IMR-90 (cell line): Measurements from ENCODE around the gene JMJD8. TPM values are rescaled to one million over a fixed set of nuclear protein-coding genes. Genes with fewer than 3 reads are reported as not detected.

ENCODE experiments used
- ATAC-seq: fragments of 200-7000 bp; cut with Tn5 transposase; 2 replicates; pipeline ENCODE4 v1.9.1; 2020; ENCODE audit warnings: low read depth, mild to moderate bottlenecking, moderate library complexity
- BruUV-seq: library from RNA; stranded (reverse); fragments of 400-500 nt; replicated peaks from 2 replicates; lab custom pipeline; 2021; lab: Mats Ljungman, UMichigan
- CTCF ChIA-PET: fragments of 300-600 bp; formaldehyde crosslinking; extraction: SDS; loops from one replicate; lab custom pipeline; 2021; ENCODE audit warnings: antibody characterized with exemption; lab: Yijun Ruan, JAX
- POLR2A ChIA-PET: fragments of 300-600 bp; sonication (Branson Sonifier 250); formaldehyde crosslinking; loops from one replicate; lab custom pipeline; 2022; ENCODE audit warnings: antibody characterized with exemption; ENCODE audit not compliant: unreplicated experiment; lab: Charles Lee
- DNase-seq: peaks from one replicate; pipeline ENCODE4 v3.0.0; 2013
- H2AFZ ChIP-seq: replicated peaks from 2 replicates; pipeline ENCODE3; 2013; ENCODE audit warnings: low read length, mild to moderate bottlenecking; ENCODE audit not compliant: poor library complexity
- H2AK5ac ChIP-seq: 2 replicates; pipeline ENCODE4 v1.6.1; 2013; ENCODE audit warnings: low read depth, low read length, inconsistent platforms
- H2AK9ac ChIP-seq: replicated peaks from 2 replicates; pipeline ENCODE3; 2013; ENCODE audit warnings: mild to moderate bottlenecking, low read depth, low read length, moderate library complexity; ENCODE audit not compliant: poor library complexity
- H2BK120ac ChIP-seq: 2 replicates; pipeline ENCODE4 v1.6.1; 2013; ENCODE audit warnings: low read depth, low read length, inconsistent platforms
- H2BK15ac ChIP-seq: 3 replicates; pipeline ENCODE4 v1.6.1; 2013; ENCODE audit warnings: low read depth, low read length, inconsistent platforms
- H2BK20ac ChIP-seq: 2 replicates; pipeline ENCODE4 v1.6.1; 2013; ENCODE audit warnings: low read depth, mild to moderate bottlenecking, inconsistent platforms, low read length, moderate library complexity
- H2BK5ac ChIP-seq: 2 replicates; pipeline ENCODE4 v1.6.1; 2013; ENCODE audit warnings: mild to moderate bottlenecking, low read depth, low read length, inconsistent platforms; ENCODE audit not compliant: poor library complexity, severe bottlenecking
- H3K14ac ChIP-seq: replicated peaks from 2 replicates; pipeline ENCODE4 v1.6.1; 2013; ENCODE audit warnings: low read depth, low read length, inconsistent platforms
- H3K18ac ChIP-seq: 2 replicates; pipeline ENCODE4 v1.6.1; 2013; ENCODE audit warnings: low read depth, low read length, control low read depth
- H3K23ac ChIP-seq: 2 replicates; pipeline ENCODE4 v1.6.1; 2013; ENCODE audit warnings: low read depth, low read length, inconsistent platforms
- H3K27ac ChIP-seq: 2 replicates; pipeline ENCODE4 v1.5.1; 2013; ENCODE audit warnings: mild to moderate bottlenecking, control low read depth, low read length; ENCODE audit not compliant: insufficient read depth
- H3K27me3 ChIP-seq: 2 replicates; pipeline ENCODE4 v1.6.1; 2013; ENCODE audit warnings: low read length; ENCODE audit not compliant: control insufficient read depth, insufficient read depth
- H3K36me3 ChIP-seq: 2 replicates; pipeline ENCODE4 v1.6.1; 2013; ENCODE audit warnings: low read length, mixed read lengths; ENCODE audit not compliant: control insufficient read depth, insufficient read depth
- H3K4ac ChIP-seq: 2 replicates; pipeline ENCODE4 v1.6.1; 2013; ENCODE audit warnings: low read depth, low read length, inconsistent platforms
- H3K4me1 ChIP-seq: 2 replicates; pipeline ENCODE4 v1.6.1; 2013; ENCODE audit warnings: low read length, mixed read lengths; ENCODE audit not compliant: control insufficient read depth, insufficient read depth
- H3K4me2 ChIP-seq: 2 replicates; pipeline ENCODE4 v1.6.1; 2013; ENCODE audit warnings: low read depth, mild to moderate bottlenecking, control low read depth, low read length, moderate library complexity
- H3K4me3 ChIP-seq: 2 replicates; pipeline ENCODE4 v1.5.1; 2013; ENCODE audit warnings: low read depth, mild to moderate bottlenecking, control low read depth, low read length, moderate library complexity; ENCODE audit not compliant: insufficient read depth
- H3K56ac ChIP-seq: 2 replicates; pipeline ENCODE4 v1.6.1; 2013; ENCODE audit warnings: low read length, inconsistent platforms; ENCODE audit not compliant: insufficient read depth; ENCODE audit errors: extremely low read depth
- H3K79me1 ChIP-seq, 2 experiments: 2 replicates each; pipeline ENCODE4 v1.6.1; 2013; ENCODE audit warnings: low read length in 2 of 2, inconsistent platforms in 1 of 2, low read depth in 1 of 2
- H3K9ac ChIP-seq: 2 replicates; pipeline ENCODE4 v1.6.1; 2013; ENCODE audit warnings: low read depth, low read length, control low read depth
- H3K9me1 ChIP-seq: 2 replicates; pipeline ENCODE4 v1.6.1; 2013; ENCODE audit warnings: low read length, inconsistent platforms; ENCODE audit not compliant: insufficient read depth
- H3K9me3 ChIP-seq: 2 replicates; pipeline ENCODE4 v1.6.1; 2013; ENCODE audit warnings: low read length; ENCODE audit not compliant: control insufficient read depth, insufficient read depth
- H4K20me1 ChIP-seq: 2 replicates; pipeline ENCODE4 v1.6.1; 2013; ENCODE audit warnings: low read length, inconsistent platforms; ENCODE audit not compliant: insufficient read depth
- H4K5ac ChIP-seq: 2 replicates; pipeline ENCODE4 v1.6.1; 2013; ENCODE audit warnings: mild to moderate bottlenecking, low read depth, low read length, control low read depth
- H4K8ac ChIP-seq, 2 experiments: 2 replicates each; pipeline ENCODE4 v1.6.1; 2013; ENCODE audit warnings: low read depth in 2 of 2, low read length in 2 of 2, control low read depth in 1 of 2, inconsistent platforms in 1 of 2
- H4K91ac ChIP-seq: 2 replicates; pipeline ENCODE4 v1.6.1; 2013; ENCODE audit warnings: low read depth, low read length, inconsistent platforms; ENCODE audit not compliant: insufficient read depth
- BHLHE40 ChIP-seq: fragments of 150-350 bp; IDR thresholded peaks from 2 replicates; pipeline ENCODE4 v1.6.1; 2016; ENCODE audit warnings: mild to moderate bottlenecking, low read depth, low read length
- CEBPB ChIP-seq: IDR thresholded peaks from 2 replicates; pipeline ENCODE4 v1.6.1; 2012; ENCODE audit warnings: low read depth, low read length, improper control_type of control experiment
- CHD1 ChIP-seq: IDR thresholded peaks from 2 replicates; pipeline ENCODE4 v1.6.1; 2012; ENCODE audit warnings: low read depth, low read length, improper control_type of control experiment
- ELK1 ChIP-seq: fragments of 150-350 bp; IDR thresholded peaks from 2 replicates; pipeline ENCODE4 v1.6.1; 2016; ENCODE audit warnings: low read depth, mild to moderate bottlenecking, low read length, moderate library complexity, borderline replicate concordance
- FOS ChIP-seq: fragments of 150-350 bp; IDR thresholded peaks from 2 replicates; pipeline ENCODE4 v1.6.1; 2016; ENCODE audit warnings: low read depth, low read length
- MAFK ChIP-seq: IDR thresholded peaks from 2 replicates; pipeline ENCODE4 v1.6.1; 2012; ENCODE audit warnings: low read depth, low read length, improper control_type of control experiment
- MAZ ChIP-seq: IDR thresholded peaks from 2 replicates; pipeline ENCODE4 v1.6.1; 2012; ENCODE audit warnings: low read depth, mild to moderate bottlenecking, low read length, improper control_type of control experiment, moderate library complexity, borderline replicate concordance
- MXI1 ChIP-seq: IDR thresholded peaks from 2 replicates; pipeline ENCODE4 v1.6.1; 2012; ENCODE audit warnings: low read depth, mild to moderate bottlenecking, low read length, moderate library complexity, borderline replicate concordance
- NFE2L2 ChIP-seq: fragments of 150-350 bp; IDR thresholded peaks from 2 replicates; pipeline ENCODE4 v1.6.1; 2016; ENCODE audit warnings: low read depth, mild to moderate bottlenecking, low read length
- POLR2A ChIP-seq: IDR thresholded peaks from 2 replicates; pipeline ENCODE4 v1.6.1; 2012; ENCODE audit warnings: mild to moderate bottlenecking, low read depth, low read length
- RAD21 ChIP-seq: IDR thresholded peaks from 2 replicates; pipeline ENCODE4 v1.6.1; 2012; ENCODE audit warnings: low read length, improper control_type of control experiment
- RCOR1 ChIP-seq: IDR thresholded peaks from 2 replicates; pipeline ENCODE4 v1.6.1; 2012; ENCODE audit warnings: mild to moderate bottlenecking, low read length, improper control_type of control experiment; ENCODE audit not compliant: insufficient replicate concordance
- RFX5 ChIP-seq: IDR thresholded peaks from 2 replicates; pipeline ENCODE4 v1.8.0; 2012; ENCODE audit warnings: low read depth, mild to moderate bottlenecking, low read length, moderate library complexity
- SMC3 ChIP-seq: fragments of 150-350 bp; IDR thresholded peaks from 2 replicates; pipeline ENCODE4 v1.6.1; 2016; ENCODE audit warnings: low read depth, mild to moderate bottlenecking, antibody characterized with exemption, low read length, moderate library complexity
- WGBS, 2 experiments: methylation state at CpG; one replicate each; pipeline versions ENCODE4 v1.1.5 to v1.1.7; 2013; ENCODE audit warnings: missing lambda C conversion rate in 2 of 2; ENCODE audit not compliant: insufficient read length in 1 of 2; ENCODE audit errors: extremely low coverage in 2 of 2; 5-methylcytosine and 5-hydroxymethylcytosine counted together
- dilution Hi-C: fragments of 300-500 bp; cut with HindIII; formaldehyde crosslinking; loops from one replicate; pipeline ENCODE4 v1.14.3; 2018; ENCODE audit warnings: low sequenced_read_pairs; ENCODE audit not compliant: unreplicated experiment
- in situ Hi-C: fragments of 300-500 bp; cut with MboI; formaldehyde crosslinking; loops from 3 replicates; pipeline ENCODE4 v1.14.3; 2019; ENCODE audit warnings: low sequenced_read_pairs, inconsistent platforms, mixed read lengths
- intact Hi-C: fragments of 100-400 bp; cut with micrococcal nuclease; formaldehyde crosslinking; loops from 2 replicates; pipeline ENCODE4 v1.10.0; 2022
- polyA plus RNA-seq, 3 experiments: library from polyadenylated mRNA; depleted of rRNA; stranded (reverse); fragments of >200 nt; gene quantifications; 2 replicates each; pipeline ENCODE4 v1.2.3, GENCODE V29; 2012; ENCODE audit warnings: low replicate concordance in 1 of 3
- total RNA-seq: library from RNA; depleted of rRNA; stranded (reverse); fragments of >200 nt; gene quantifications from 2 replicates; pipeline ENCODE4 v1.2.3, GENCODE V29; 2012
- TF ChIP-seq, protein P1 (sequence below): fragments of 150-350 bp; IDR thresholded peaks from 2 replicates; pipeline ENCODE4 v1.6.1; 2017; ENCODE audit warnings: mild to moderate bottlenecking, antibody characterized with exemption, low read length, low read depth
- TF ChIP-seq, protein P2 (sequence below): conservative IDR thresholded peaks from 2 replicates; pipeline ENCODE4 v1.5.1; 2012; ENCODE audit warnings: mild to moderate bottlenecking, low read depth, low read length, improper control_type of control experiment

Gene JMJD8
- total and polyA plus RNA-seq, 2 of the 4 experiments (the other 2 are of a cell fraction), result 17.7 to 62.5 TPM

DNA sequence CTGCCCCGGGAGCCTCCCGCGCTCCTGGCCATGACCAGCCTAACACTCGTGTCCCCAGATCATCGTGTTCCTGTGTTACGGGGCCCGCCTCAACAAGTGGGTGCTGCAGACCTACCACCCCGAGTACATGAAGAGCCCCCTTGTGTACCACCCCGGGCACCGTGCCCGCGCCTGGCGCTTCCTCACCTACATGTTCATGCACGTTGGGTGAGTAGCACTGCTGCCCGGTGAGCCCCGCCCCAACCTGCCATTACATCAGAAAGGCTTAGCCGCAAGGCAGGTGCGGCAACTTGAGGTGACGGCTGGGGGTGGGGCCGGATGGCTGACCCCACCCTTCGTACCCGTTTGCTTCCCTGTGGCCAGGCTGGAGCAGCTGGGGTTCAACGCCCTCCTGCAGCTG is 7.2 kb downstream of the JMJD8 start:
- ATAC-seq, result no peak
- BruUV-seq, result no TSS peak
- peaks cover 2 to 30% of the 10 kb centered on the region in 2 experiments; a peak in 3 of 4 replicates for H3K79me1 ChIP-seq

More for the DNA sequence above, 7.2 kb downstream of the JMJD8 start:
- Histone ChIP-seq H3K4me2 (no peak overlapping the region), H4K8ac (no peak overlapping the region), H2BK20ac (no peak overlapping the region), H3K9ac (no peak overlapping the region), H3K18ac (no peak overlapping the region), H2BK15ac (no peak overlapping the region), H4K5ac (no peak overlapping the region), H2BK120ac (no peak overlapping the region), H3K14ac (no peak overlapping the region), H3K56ac (no peak overlapping the region), H2AFZ (no peak overlapping the region), H3K27me3 (no peaks in the 10 kb centered on the region), H2AK5ac (no peak overlapping the region), H3K36me3 (peaks cover 29% of the 10 kb centered on the region), H3K9me1 (peaks cover 12% of the 10 kb centered on the region), H3K23ac (no peak overlapping the region), H3K27ac (no peak overlapping the region), H2BK5ac (no peak overlapping the region), H3K9me3 (no peaks in the 10 kb centered on the region), H3K4me3 (no peak overlapping the region), H4K91ac (no peak overlapping the region), H2AK9ac (no peak overlapping the region), H4K20me1 (peaks cover 33% of the 10 kb centered on the region), H3K4ac (no peak overlapping the region), H3K4me1 (peaks cover 18% of the 10 kb centered on the region)
- no peak for DNase-seq
- ChIA-PET CTCF (no interaction called here), POLR2A (no interaction called here)
- dilution Hi-C loops (no loop called here), intact Hi-C loops (no loop called here), in situ Hi-C loops (no loop called here)
- 69% methylated on average over 14 of the region's 23 CpGs; no CpG with 5 or more reads in 1 of the 2 experiments for WGBS, 2 experiments
- TF ChIP-seq MAFK, result no peak
- TF ChIP-seq MXI1, result no peak
- TF ChIP-seq, protein P1, sequence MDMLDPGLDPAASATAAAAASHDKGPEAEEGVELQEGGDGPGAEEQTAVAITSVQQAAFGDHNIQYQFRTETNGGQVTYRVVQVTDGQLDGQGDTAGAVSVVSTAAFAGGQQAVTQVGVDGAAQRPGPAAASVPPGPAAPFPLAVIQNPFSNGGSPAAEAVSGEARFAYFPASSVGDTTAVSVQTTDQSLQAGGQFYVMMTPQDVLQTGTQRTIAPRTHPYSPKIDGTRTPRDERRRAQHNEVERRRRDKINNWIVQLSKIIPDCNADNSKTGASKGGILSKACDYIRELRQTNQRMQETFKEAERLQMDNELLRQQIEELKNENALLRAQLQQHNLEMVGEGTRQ, result no peak
- TF ChIP-seq RAD21, result no peak
- no peak for TF ChIP-seq CEBPB
- TF ChIP-seq FOS, result no peak
- no peak for TF ChIP-seq SMC3
- no peak for TF ChIP-seq MAZ
- TF ChIP-seq, protein P2, sequence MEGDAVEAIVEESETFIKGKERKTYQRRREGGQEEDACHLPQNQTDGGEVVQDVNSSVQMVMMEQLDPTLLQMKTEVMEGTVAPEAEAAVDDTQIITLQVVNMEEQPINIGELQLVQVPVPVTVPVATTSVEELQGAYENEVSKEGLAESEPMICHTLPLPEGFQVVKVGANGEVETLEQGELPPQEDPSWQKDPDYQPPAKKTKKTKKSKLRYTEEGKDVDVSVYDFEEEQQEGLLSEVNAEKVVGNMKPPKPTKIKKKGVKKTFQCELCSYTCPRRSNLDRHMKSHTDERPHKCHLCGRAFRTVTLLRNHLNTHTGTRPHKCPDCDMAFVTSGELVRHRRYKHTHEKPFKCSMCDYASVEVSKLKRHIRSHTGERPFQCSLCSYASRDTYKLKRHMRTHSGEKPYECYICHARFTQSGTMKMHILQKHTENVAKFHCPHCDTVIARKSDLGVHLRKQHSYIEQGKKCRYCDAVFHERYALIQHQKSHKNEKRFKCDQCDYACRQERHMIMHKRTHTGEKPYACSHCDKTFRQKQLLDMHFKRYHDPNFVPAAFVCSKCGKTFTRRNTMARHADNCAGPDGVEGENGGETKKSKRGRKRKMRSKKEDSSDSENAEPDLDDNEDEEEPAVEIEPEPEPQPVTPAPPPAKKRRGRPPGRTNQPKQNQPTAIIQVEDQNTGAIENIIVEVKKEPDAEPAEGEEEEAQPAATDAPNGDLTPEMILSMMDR, result no peak
- no peak for TF ChIP-seq RCOR1
- TF ChIP-seq POLR2A, result no peak
- no peak for TF ChIP-seq NFE2L2
- TF ChIP-seq BHLHE40, result no peak
- no peak for TF ChIP-seq CHD1
- no peak for TF ChIP-seq ELK1
- TF ChIP-seq RFX5, result no peak
